Measurements from ENCODE around the gene SLC6A5. TPM values are rescaled to one million over a fixed set of nuclear protein-coding genes. Genes with fewer than 3 reads are reported as not detected.

The SLC6A5 gene
- total RNA-seq, 1 experiment from 2014 or later = not detected

DNA sequence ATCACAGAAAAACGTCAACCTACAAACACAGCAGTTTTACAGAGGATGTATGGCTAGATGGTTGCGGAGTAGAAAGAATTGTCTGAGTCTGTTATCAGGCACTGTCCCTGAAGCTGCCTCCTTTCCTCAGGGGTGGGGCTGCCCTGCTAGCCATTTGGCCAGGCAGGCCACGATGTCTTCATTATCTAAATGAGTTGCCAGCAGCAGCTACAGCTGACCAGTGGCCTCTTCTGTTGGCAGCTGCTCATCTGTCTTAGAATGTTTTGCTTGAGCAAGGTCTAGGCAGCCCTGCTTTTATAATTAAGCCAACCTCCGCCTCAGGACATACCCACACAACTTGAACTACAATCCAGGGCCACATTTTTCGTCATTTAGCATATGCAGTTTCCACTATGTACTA lies 17.5 kb downstream of the SLC6A5 start:
- ChIA-PET CTCF (no interaction called here), RAD21 (ENCODE audit: low non-redundant PET in 1 of 2, low total read pairs in 2 of 2, uncharacterized antibody in 2 of 2, unreplicated experiment in 2 of 2) (no interaction called here), POLR2A (no interaction called here)
- Histone ChIP-seq H3K4me1 (ENCODE audit: control insufficient read depth in 1 of 2, insufficient read depth in 2 of 2, low read length in 2 of 2) (no peaks in the 10 kb centered on the region), H4K20me1 (ENCODE audit: insufficient read depth) (no peaks in the 10 kb centered on the region), H3K27ac (ENCODE audit: low read depth, low read length) (no peak overlapping the region), H3K9me2 (ENCODE audit: insufficient read depth) (no peaks in the 10 kb centered on the region), H3K79me2 (ENCODE audit: insufficient read depth, low read length) (no peaks in the 10 kb centered on the region), H3K4me2 (ENCODE audit: low read length) (no peak overlapping the region), H2AFZ (ENCODE audit: low read depth, low read length, poor library complexity, severe bottlenecking) (no peak overlapping the region), H3K27me3 (ENCODE audit: insufficient read depth, low read length) (peaks cover 49% of the 10 kb centered on the region), H3K36me3 (ENCODE audit: control insufficient read depth in 1 of 2, insufficient read depth in 2 of 2, low read length in 2 of 2) (no peaks in the 10 kb centered on the region), H3K9ac (ENCODE audit: low read length) (no peak overlapping the region), H3K9me3 (ENCODE audit: control insufficient read depth in 1 of 2, insufficient read depth in 1 of 2, low read depth in 1 of 2, low read length in 2 of 2) (no peaks in the 10 kb centered on the region), H3K4me3 (replicated peaks in 1 of 2; ENCODE audit: low read depth in 1 of 2, low read length in 2 of 2) (no peak overlapping the region)
- no TSS peak for BruUV-seq (replicated peaks)
- no peak for DNase-seq (ENCODE audit: low read depth, low spot score)
- ATAC-seq = no peak
- intact Hi-C loops (cut with micrococcal nuclease) = loop anchor here (10.0 kb wide), 1 partner anchor 372 kb away; no protein-coding TSS in a partner anchor
- TF ChIP-seq FOSL1 (IDR thresholded peaks at IDR 0.05; ENCODE audit: low read depth) (no peak), ZFX (IDR thresholded peaks at IDR 0.05) (no peak), SP1 (IDR thresholded peaks at IDR 0.05; ENCODE audit: low read depth) (no peak), POLR2A (IDR thresholded peaks at IDR 0.05; ENCODE audit: borderline replicate concordance, extremely low read depth, insufficient read depth, insufficient read length) (no peak), ELF1 (IDR thresholded peaks at IDR 0.05; ENCODE audit: borderline replicate concordance, low read depth) (no peak), SIN3A (IDR thresholded peaks at IDR 0.05; ENCODE audit: low read depth) (no peak), POLR2AphosphoS5 (IDR thresholded peaks at IDR 0.05; ENCODE audit: low read depth, low read length) (no peak), RAD21 (IDR thresholded peaks at IDR 0.05; ENCODE audit: low read depth) (no peak), EGR1 (IDR thresholded peaks at IDR 0.05; ENCODE audit: low read depth) (no peak), YY1 (IDR thresholded peaks at IDR 0.05; ENCODE audit: extremely low read depth, insufficient replicate concordance, low read depth, low read length) (no peak), JUND (IDR thresholded peaks at IDR 0.05) (no peak), CBX3 (IDR thresholded peaks at IDR 0.05; ENCODE audit: low read depth) (no peak)
- TF ChIP-seq, protein P1, sequence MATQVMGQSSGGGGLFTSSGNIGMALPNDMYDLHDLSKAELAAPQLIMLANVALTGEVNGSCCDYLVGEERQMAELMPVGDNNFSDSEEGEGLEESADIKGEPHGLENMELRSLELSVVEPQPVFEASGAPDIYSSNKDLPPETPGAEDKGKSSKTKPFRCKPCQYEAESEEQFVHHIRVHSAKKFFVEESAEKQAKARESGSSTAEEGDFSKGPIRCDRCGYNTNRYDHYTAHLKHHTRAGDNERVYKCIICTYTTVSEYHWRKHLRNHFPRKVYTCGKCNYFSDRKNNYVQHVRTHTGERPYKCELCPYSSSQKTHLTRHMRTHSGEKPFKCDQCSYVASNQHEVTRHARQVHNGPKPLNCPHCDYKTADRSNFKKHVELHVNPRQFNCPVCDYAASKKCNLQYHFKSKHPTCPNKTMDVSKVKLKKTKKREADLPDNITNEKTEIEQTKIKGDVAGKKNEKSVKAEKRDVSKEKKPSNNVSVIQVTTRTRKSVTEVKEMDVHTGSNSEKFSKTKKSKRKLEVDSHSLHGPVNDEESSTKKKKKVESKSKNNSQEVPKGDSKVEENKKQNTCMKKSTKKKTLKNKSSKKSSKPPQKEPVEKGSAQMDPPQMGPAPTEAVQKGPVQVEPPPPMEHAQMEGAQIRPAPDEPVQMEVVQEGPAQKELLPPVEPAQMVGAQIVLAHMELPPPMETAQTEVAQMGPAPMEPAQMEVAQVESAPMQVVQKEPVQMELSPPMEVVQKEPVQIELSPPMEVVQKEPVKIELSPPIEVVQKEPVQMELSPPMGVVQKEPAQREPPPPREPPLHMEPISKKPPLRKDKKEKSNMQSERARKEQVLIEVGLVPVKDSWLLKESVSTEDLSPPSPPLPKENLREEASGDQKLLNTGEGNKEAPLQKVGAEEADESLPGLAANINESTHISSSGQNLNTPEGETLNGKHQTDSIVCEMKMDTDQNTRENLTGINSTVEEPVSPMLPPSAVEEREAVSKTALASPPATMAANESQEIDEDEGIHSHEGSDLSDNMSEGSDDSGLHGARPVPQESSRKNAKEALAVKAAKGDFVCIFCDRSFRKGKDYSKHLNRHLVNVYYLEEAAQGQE (IDR thresholded peaks at IDR 0.05; ENCODE audit: low read depth) = no peak
- TF ChIP-seq, protein P2, sequence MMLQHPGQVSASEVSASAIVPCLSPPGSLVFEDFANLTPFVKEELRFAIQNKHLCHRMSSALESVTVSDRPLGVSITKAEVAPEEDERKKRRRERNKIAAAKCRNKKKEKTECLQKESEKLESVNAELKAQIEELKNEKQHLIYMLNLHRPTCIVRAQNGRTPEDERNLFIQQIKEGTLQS (IDR thresholded peaks at IDR 0.05) = no peak
- TF ChIP-seq, protein P3, sequence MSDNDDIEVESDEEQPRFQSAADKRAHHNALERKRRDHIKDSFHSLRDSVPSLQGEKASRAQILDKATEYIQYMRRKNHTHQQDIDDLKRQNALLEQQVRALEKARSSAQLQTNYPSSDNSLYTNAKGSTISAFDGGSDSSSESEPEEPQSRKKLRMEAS (IDR thresholded peaks at IDR 0.05) = no peak
- TF ChIP-seq, protein P4, sequence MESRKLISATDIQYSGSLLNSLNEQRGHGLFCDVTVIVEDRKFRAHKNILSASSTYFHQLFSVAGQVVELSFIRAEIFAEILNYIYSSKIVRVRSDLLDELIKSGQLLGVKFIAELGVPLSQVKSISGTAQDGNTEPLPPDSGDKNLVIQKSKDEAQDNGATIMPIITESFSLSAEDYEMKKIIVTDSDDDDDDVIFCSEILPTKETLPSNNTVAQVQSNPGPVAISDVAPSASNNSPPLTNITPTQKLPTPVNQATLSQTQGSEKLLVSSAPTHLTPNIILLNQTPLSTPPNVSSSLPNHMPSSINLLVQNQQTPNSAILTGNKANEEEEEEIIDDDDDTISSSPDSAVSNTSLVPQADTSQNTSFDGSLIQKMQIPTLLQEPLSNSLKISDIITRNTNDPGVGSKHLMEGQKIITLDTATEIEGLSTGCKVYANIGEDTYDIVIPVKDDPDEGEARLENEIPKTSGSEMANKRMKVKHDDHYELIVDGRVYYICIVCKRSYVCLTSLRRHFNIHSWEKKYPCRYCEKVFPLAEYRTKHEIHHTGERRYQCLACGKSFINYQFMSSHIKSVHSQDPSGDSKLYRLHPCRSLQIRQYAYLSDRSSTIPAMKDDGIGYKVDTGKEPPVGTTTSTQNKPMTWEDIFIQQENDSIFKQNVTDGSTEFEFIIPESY (IDR thresholded peaks at IDR 0.05; ENCODE audit: extremely low read depth, insufficient replicate concordance, low read length) = no peak

Data from HCT116 (cell line).